Measurements from ENCODE around the gene SLC29A4. TPM values are rescaled to one million over a fixed set of nuclear protein-coding genes. Genes with fewer than 3 reads are reported as not detected.

Gene SLC29A4
- total RNA-seq, 1 experiment from 2014 or later = 27.4 TPM

DNA sequence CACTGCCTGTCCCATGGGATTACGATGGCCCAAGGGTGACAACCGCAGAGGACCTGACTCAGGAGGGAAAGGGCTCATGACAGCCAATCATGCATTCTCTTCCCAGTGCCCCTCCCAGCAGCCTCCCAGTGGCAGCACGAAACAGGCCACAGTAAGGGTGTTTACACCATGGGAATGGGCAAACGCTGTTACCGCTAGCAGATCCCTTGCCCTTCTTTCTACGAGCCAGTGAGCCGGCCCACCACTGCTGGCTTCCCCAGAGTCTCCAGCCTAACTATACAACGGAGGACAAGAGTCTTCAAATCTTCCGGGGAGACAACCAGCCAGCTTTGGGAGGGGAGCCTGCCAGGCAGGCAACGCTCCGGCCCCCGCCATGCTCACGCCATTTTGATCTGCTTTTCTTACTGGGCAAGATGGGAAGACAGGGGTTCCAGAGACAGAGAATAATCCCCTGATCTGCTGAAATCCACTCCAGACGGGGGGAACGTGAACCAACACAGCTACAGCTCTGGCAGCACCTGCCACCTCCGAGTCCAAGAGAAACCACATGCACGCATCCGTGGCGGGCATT, 69.8 kb downstream of the SLC29A4 start:
- no peak for DNase-seq (ENCODE audit: low spot score)

- no peak for DNase-seq (ENCODE audit: low spot score)
Measured at GRCh38 chr7:5354460-5355232, 71.9 kb downstream of the SLC29A4 start.

Other genes starting within 250 kb of the SLC29A4 start
- 8.6 and 11.7 TPM in 2 replicates for gene RBAK, start 237.1 kb upstream of the SLC29A4 start, total RNA-seq (2014; rRNA removed; shearing (Covaris generic))
- 72.6 and 73.3 TPM in 2 replicates for gene WIPI2, start 92.7 kb upstream of the SLC29A4 start, total RNA-seq (2014; rRNA removed; shearing (Covaris generic))
- gene TNRC18, start 140.9 kb downstream of the SLC29A4 start, total RNA-seq (2014; rRNA removed; shearing (Covaris generic)) = 16.3 and 33.1 TPM in 2 replicates
- gene FBXL18, start 230.9 kb downstream of the SLC29A4 start, total RNA-seq (2014; rRNA removed; shearing (Covaris generic)) = 7.3 and 8.9 TPM in 2 replicates
- gene ACTB, start 247.7 kb downstream of the SLC29A4 start, total RNA-seq (2014; rRNA removed; shearing (Covaris generic)) = 4,047 and 4,905 TPM in 2 replicates